Activated effector memory CD4-positive, alpha-beta T cell treated with anti-CD3 and anti-CD28 coated beads, Interleukin-2, amount 50 U/mL, for 16 hours (primary cell): Measurements from ENCODE around the gene PSME3.

Experiments
- DNase-seq: peaks from one replicate; pipeline ENCODE4 v3.0.0-alpha.2; 2020

The PSME3 gene

GRCh38 chr17:42832934-42833766 lies at the start of gene PSME3:
Gene PSME3, plus strand, starts transcription at chr17:42833397. Its CDS starts 235 bp downstream, at chr17:42833632.
- peak; percentile 97 for DNase-seq

GRCh38 chr17:42783791-42784138 lies 49.4 kb upstream of the PSME3 start:
- no peak for DNase-seq

- DNase-seq, result no peak
Observed at GRCh38 chr17:42784409-42784808, 48.8 kb upstream of the PSME3 start.

- no peak for DNase-seq
Observed at GRCh38 chr17:42784811-42785592, 48.2 kb upstream of the PSME3 start.

- DNase-seq, result no peak
Observed at GRCh38 chr17:42787266-42787665, 45.9 kb upstream of the PSME3 start.

GRCh38 chr17:42791948-42792347 lies 41.2 kb upstream of the PSME3 start:
- no peak for DNase-seq

- DNase-seq, result no peak
Observed at GRCh38 chr17:42792545-42792944, 40.7 kb upstream of the PSME3 start.

- no peak for DNase-seq
Observed at GRCh38 chr17:42795061-42795460, 38.1 kb upstream of the PSME3 start.

- no peak for DNase-seq
Observed at GRCh38 chr17:42795465-42795864, 37.7 kb upstream of the PSME3 start.

- no peak for DNase-seq
Observed at GRCh38 chr17:42796066-42796758, 37.0 kb upstream of the PSME3 start.

GRCh38 chr17:42797067-42798007 lies 35.9 kb upstream of the PSME3 start:
- DNase-seq, result no peak

- no peak for DNase-seq
Observed at GRCh38 chr17:42798011-42798382, 35.2 kb upstream of the PSME3 start.

- DNase-seq, result peak; percentile 91
Observed at GRCh38 chr17:42798383-42799380, 34.5 kb upstream of the PSME3 start, which contains the start of the genes CNTD1 and COA3. Gene CNTD1, plus strand, starts transcription at chr17:42798861. Its CDS starts 207 bp downstream, at chr17:42799068. Gene COA3, minus strand, starts transcription at chr17:42798704. Its CDS starts 23 bp downstream, at chr17:42798681.

- no peak for DNase-seq
Observed at GRCh38 chr17:42803074-42803883, 29.9 kb upstream of the PSME3 start.

GRCh38 chr17:42804918-42805367 lies 28.3 kb upstream of the PSME3 start:
- no peak for DNase-seq

- no peak for DNase-seq
Observed at GRCh38 chr17:42806249-42806648, 26.9 kb upstream of the PSME3 start.

GRCh38 chr17:42809250-42809649 lies 23.9 kb upstream of the PSME3 start:
- no peak for DNase-seq

- DNase-seq, result no peak
Observed at GRCh38 chr17:42814633-42815399, 18.4 kb upstream of the PSME3 start.

GRCh38 chr17:42817866-42818265 lies 15.3 kb upstream of the PSME3 start:
- no peak for DNase-seq
